ENCODE data around the gene BCAS1. TPM values are rescaled to one million over a fixed set of nuclear protein-coding genes. Genes with fewer than 3 reads are reported as not detected.
"Not testable (repeated sequence)": the region's sequence is repeated elsewhere in the genome, so short reads cannot be mapped to it uniquely, and the experiment has no call there.

BCAS1 gene
- total RNA-seq, 1 donor from 2014 or later = 0.12 TPM

DNA sequence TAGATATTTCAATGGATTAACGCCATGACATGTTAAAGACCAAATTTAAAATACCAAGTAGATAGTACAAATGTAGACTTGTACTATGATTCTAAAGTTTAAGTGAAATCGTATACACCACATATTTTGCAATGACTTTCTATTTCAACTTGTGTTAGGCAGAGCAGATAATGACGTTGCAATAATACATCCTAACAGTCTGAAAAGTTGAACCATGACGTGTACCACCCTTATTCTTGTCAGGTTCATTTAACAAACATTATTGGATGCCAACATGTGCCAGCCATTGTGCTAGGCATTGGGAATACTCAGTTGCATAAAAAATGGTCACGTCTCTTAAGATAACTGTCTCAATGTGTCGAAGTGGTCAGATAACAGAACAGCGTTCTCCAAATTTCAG, 50.0 kb downstream of the BCAS1 start:
- intact Hi-C loops (cut with micrococcal nuclease) = no loop called here

DNA sequence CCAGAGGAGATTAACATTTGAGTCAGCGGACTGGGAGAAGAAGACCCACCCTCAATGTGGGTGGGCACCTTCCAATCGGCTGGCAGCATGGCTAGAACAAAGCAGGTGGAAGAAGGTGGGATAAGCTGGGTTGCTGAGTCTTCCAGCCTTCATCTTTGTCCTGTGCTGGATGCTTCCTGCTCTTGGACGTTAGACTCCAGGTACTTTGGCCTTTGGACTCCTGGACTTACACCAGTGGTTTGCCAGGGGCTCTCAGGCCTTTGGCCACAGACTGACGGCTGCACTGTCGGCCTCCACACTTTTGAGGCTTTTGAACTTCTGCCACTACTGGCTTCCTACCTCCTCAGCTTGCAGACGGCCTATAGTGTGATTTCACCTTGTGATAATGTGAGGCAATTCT, 50.8 kb downstream of the BCAS1 start:
- intact Hi-C loops (cut with micrococcal nuclease) = no loop called here

DNA sequence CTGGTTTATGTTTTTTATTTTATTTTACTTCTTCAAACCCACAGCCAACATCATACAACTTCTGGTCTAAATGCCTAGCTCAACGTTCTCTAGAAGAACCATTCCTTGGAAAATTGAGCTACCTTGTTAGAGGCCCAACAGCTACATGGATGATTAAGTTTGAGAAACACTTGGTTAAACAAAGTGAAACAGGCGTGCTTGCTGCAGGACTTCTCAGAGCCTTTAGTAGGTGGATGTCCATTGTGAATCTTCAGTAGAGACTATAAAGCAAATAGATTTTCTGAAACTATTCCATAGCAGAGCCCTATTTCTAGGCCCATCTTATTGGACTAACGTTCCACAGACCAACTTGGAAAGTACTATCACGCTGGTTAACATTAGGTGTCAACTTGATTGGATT, 51.3 kb downstream of the BCAS1 start:
- intact Hi-C loops (cut with micrococcal nuclease) = no loop called here

DNA sequence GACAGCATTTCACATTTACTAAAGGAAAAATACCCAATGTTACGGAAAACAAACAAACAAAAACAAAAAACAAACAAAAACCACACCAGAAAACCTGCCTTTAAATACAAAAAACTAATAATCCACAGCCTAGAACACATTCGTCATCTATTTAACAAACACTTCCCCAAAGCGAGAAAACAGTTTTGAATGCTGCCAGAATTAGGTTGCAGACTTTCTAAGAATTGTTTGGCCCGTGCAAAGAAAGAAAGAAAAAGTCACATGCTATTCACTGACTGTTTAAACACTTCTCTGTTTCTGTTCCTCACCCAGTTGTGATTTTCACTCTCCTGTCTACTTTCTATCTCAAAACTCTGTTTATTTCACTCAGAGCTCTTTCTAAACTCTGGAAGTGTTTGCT, 52.5 kb downstream of the BCAS1 start:
- intact Hi-C loops (cut with micrococcal nuclease) = no loop called here

DNA sequence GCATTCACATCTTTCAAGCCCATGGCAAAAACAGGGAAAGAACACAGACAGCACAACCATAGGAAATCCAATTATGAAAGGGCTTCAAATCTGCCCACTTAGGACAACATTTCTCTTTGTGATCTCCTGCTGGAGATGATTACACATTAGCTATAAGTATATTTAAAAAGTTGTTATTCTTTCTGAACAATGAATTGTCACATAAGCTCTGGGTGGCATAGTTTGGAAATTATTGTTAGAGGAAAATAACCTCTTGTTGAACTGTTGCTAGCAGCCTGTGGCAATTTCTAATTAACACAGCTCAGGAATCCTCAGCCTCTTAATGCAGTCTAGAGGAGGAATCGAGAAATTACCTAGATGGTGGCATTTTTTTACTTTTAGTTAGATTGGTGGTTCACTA, 54.9 kb downstream of the BCAS1 start:
- intact Hi-C loops (cut with micrococcal nuclease) = no loop called here

DNA sequence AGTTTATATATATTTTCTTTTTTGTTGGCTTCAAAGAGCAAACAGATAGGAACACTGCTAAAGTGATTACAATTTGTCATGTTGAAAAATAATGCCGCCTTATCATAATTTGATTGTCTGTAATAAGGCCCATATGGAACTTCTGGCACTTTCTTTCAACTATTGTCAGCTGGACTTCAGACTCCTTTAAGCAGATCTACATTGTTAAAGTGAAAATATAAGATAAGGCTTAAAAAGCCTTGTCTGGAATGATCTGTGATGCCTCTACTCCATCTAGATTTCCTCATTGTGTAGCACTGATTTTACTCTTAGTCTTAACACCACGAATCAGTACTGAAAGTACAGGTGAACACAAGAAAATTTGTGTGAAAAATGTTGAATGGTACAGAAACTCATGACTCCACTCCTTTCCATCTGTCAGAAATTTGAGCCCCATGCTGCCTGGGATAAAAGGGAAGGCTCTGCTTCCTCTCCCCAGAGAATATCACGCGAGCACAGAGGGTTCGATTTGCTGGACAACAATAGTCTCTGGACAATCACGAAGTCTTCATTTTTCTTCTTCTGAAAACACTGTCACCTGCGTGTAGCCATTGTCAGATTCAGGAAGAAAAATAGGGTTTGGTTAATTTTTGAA, 56.0 kb downstream of the BCAS1 start:
- intact Hi-C loops (cut with micrococcal nuclease) = no loop called here

DNA sequence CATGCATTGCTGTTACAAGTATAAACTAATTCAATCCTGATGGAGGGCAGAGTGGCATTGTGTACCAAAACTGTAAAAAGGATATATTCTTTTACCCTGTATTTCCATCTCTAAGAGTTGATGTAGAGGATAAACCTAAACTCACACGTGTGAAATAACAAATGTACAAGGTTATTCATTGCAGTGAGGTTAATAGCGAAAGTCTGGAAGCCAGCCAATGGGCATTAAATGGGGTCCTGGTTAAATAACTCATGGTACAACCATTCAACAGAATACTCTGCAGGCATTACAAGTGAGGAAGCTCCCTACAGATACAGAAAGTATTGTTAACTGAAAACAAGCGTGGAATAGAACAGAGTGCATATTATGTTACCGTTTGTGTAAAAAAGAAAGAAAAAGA, 56.9 kb downstream of the BCAS1 start:
- intact Hi-C loops (cut with micrococcal nuclease) = no loop called here

DNA sequence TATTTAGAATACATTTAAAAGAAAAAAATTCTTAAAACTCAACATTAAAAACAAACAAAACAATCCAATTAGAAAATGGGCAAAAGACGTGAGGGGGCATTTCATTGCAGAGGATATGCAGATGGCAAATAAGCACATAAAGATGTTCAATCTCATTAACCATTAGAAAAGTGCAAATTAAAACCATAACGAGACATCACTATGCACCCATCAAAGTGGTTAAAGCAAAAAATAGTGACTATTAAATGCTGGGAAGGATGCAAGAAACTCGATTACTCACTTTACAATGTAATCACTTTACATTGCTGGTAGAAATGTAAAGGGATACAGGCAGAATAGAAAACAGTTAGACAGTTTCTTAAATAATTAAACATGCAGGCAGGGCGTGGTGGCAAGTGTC, 59.0 kb downstream of the BCAS1 start:
- intact Hi-C loops (cut with micrococcal nuclease) = no loop called here

DNA sequence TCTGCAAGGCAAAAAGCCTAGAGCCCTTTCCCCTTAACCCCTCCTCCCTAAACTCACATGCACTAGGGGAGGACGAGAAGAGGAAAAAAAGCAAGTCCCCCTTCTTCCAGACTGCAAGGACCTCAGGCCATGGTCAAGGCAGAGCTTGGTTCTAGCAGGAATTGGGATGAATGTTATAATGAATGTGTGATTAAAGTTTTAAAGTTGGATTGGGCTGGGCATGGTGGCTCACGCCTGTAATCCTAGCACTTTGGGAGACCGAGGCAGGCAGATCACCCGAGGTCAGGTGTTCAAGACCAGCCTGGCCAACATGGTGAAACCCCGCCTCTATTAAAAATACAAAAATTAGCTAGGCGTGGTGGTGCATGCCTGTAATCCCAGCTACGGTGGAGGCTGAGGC, 64.2 kb downstream of the BCAS1 start:
- intact Hi-C loops (cut with micrococcal nuclease) = not testable (repeated sequence)

DNA sequence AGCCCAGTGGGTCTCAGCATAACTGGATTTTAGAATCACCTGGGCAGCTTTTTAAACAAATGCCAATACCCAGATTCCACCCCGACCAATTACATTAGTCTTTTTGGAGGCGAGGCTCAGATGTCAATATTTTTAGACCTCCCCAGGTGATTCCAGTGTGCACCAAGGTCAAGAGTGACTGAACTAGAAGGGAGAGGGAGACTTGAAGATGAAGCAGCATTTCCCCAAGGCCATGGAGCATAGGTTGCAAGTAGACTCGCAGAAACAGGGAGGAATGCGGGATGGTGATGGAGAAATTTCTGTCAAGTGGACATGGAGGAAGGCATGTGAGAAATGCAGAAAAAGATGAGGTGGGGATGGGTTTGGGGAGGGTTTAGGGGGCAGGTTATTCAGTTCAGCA, 64.9 kb downstream of the BCAS1 start:
- intact Hi-C loops (cut with micrococcal nuclease) = no loop called here

DNA sequence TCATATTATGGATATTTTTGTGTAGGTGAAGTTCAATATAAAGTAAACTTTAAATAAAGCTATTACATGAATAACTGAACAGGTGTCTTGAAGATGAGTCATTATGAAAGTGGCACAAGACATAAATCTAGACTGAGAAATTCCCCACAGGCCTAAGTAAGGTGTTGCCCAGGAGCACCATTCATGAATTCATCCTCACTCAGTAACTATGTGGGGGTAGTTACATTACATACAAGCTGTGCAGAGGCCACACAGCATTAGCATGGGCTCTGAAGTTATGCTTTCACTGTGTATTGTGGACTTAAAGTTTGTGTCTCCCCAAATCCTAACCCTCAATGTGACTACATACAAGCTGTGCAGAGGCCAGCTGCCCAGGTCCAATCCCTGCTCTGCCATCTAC, 65.9 kb downstream of the BCAS1 start:
- intact Hi-C loops (cut with micrococcal nuclease) = no loop called here

DNA sequence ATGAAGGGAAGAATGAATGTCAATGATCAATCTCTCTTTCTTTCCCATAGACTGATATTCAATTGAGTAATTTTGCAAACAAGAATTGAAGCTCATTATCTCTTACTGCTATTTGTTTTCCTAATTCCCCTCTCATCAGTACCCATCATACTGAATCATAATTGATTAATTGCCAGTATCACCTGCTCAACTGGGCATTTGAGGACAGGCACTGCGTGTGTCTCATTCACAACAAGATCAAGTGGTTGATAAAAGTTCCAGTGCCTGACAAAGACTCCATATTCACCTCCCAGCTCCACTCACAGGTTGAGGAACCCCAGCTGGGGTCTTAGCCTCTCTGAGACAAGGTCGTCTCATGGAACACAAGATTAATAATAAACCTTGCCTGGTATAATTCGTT, 67.7 kb downstream of the BCAS1 start:
- intact Hi-C loops (cut with micrococcal nuclease) = no loop called here

DNA sequence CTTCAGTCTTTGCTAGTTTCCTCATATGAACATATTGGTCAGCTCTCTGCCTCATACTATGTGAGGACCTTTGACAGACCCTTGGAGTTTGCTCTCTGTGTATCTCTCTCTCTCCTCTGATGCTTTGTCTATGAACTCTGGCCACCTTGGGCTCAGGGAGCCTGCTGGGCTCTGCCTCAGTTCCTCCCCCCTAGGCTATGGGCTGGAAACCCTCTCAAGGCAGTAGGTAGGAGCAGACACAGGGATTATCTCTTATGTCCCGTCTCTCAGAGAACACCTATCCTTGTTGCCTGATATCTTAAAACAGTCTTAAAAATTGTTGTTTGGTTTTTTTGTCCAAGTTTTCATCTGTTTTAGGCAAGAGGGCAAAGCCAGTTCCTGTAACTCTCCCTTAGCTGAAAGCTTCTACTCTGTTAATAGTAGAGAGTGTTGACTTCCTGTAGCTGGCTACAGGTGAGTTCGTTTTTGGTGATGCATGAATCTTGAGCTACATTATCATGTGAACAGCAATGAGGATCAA, 68.3 kb downstream of the BCAS1 start:
- intact Hi-C loops (cut with micrococcal nuclease) = no loop called here

DNA sequence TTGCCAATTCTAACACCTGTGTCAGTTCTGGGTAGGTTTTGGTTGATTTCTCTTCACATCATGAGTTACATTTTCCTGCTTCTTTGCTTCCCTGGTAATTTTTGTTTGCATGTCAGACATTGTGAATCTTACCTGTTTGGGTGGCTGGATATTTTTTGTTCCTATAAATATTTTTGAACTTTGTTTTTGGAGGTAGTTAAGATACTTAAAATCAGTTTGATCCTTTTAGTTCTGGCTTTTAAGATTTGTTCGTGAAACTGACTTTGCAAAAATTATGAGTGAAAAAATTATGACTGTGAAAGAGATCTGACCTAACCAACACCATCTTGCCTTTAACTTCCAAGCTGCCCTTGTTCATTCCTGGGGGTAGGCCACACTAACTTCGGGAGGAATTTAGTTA, 69.5 kb downstream of the BCAS1 start:
- intact Hi-C loops (cut with micrococcal nuclease) = no loop called here

DNA sequence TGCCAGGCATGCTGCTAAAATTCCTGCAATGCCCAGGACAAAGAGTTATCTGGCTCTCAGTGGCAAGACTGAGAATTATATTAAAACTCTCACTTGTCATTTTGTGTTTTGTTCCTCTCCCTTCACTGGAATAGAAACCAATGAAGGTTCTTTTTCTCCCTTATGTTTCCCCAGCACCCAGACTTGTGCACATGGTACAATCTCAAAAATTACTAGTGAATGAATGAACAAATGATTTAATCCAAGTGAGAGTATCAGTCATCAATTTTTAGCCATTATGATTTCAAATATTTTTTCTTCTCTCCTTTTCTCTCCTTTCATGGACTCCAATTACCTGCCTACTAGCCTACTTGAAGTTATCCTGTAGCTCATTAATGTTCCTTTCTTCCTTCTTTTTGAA, 70.1 kb downstream of the BCAS1 start:
- intact Hi-C loops (cut with micrococcal nuclease) = no loop called here

DNA sequence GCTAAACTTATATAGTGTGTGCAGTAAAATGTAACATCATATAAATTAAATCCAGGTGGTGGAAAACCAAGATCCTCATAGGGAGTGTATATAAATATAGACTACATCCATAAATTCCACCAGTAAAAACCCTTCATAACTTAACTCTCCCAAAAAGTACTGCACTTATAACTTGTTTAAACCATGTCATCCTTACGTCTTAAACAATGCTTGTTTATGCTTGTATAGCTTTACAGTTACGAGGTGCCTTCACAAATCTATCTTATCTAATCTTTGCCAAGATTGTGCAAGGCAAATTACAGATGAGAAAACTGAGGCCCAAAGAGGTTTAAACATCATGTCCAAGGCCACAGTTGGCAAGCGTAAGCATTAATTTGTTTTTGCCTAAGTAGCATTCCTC, 71.3 kb downstream of the BCAS1 start:
- intact Hi-C loops (cut with micrococcal nuclease) = no loop called here

DNA sequence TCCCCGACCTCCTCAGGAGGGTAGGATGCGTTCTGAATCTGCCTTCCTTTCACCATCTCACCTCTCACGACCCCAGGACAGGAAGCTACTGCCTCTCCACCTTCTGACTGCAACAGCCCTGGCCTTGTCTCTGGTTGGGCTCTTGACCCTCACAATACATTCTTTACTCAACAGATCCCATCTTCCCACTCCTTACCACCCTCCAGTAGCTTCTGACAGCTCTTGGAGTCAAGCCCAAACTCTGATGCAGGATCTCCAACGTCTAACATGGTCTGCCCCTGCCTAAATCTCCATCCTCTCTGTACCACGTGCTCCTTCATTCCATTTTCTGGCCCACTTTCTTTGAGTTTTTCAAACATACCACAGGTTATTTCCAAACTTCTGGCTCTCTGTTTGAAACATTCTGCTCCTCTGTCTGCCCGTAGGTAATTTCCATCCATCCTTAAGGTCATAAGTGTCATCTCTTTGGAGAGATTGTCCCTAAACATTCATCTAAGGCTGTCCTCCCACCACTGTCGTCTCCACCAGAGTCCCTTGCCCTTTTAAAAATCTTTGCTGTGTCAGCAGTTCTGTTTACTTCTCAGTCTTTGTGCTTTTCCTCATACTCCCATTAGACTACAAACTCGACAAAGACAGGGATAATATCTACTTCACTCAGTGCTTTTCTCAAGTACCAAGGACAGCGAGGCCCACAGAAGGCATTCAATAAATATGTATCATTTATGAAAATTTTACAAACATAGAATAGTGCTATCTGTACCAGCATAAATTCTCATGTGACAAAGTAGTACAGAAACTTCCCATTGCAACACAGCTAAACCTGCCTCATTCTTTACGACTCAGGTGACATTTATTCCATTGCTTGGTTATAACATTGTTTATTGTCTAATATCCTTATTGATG, 73.6 kb downstream of the BCAS1 start:
- intact Hi-C loops (cut with micrococcal nuclease) = no loop called here

DNA sequence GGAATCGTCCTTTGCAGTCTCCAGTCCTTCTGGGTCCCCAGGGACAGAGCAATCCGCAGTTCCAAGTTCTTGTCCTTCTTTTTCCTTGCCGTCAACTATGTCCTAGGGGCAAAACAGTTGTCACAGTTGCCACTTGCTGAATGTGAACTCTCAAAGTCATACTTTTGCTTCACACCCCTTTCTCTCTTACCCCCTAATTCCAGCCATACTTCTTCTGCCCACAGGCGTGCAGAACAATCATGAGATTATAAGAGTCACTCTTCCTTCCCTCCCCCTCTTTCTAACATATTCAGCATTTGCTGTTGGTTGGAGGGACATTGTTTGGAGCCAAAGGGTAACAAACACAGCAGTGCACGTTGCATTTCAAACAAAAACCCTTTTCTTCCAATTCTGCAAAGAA, 74.4 kb downstream of the BCAS1 start:
- intact Hi-C loops (cut with micrococcal nuclease) = no loop called here

DNA sequence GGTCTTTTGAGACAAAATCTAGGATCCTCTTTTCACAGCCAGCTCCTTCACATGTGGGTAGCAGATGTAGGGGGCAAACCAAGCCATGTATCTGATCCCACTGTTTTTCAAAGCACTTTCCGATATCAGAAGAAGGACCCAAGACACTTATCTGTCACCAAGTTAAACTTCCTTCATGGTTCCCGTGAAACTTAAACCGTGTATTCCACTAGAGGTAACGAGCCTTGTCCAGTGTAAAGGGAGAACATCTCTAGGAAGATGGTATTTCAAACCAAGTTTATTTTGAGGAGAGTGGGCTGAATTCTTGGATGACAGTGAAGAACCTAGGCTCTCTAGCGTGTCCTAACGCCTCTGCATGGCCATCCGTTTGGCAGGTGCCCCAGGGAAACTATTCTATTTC, 76.3 kb downstream of the BCAS1 start:
- intact Hi-C loops (cut with micrococcal nuclease) = no loop called here

DNA sequence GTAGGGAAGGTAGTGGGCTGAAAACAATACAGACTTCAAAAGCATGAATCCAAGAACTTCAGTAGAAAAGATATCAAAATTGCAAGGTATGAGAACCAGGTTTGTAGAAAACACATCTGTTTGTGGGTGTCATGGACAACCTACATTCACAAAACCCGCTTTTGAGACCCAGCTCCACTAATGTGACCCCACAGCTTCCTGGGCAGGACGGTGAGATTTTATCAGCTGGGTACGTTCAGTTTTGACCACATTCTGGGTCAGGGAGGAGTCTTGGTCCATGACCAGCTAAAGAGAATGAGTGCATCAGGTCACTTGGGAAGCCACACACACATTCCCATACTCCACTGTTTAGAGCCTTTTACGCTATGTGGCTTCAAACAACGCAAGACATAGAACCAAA, 77.1 kb downstream of the BCAS1 start:
- intact Hi-C loops (cut with micrococcal nuclease) = no loop called here

DNA sequence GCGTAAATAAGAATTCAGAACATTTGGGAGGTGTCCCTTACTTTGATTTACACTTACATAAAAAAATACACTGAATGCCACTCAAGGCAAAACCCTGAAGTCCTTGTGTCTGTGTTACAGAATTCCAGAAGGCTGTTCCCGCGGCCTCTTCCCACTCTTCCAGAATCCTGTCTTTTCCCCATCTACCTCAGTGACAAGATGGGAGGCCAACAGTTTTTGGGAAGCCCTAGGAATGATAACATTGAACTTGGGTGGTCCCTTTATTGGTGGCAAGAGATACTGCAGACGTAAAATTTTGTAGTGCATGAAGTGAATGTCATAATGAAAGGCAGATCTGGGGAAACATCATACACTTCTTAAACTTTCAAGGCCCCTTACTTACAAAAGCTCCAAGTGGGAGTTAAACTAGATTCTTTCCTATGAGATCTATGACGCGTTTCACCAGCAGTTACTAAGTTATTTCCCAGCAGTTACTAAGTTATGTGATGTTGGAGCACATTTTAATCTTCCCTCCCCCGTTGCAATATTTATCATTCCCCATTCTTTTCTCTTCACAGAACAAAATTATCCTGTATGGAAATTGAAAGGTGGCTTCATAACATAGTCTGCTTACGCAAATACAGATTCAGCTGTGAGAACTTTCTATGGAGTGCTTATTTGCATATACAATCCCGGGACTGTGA, 79.5 kb downstream of the BCAS1 start:
- intact Hi-C loops (cut with micrococcal nuclease) = no loop called here

DNA sequence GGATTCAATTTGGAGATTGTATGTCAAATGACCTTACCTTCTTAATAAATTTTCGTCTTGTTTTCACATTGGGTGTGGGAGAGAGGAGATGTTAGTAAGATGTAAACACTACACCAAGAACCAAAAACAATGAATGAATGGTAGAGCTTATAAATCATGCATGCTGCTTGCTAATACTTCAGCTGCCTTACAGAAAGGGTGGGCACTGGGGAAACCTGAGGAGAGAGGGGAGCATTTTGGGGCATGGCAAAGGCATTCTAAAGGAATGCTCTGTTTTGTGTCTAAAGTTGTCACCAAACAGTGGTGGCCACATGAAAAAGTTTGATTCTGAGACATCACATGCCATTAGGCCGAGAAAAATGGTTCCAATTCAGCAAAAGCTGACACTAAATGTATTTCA, 80.4 kb downstream of the BCAS1 start:
- intact Hi-C loops (cut with micrococcal nuclease) = no loop called here
